Uterus (tissue), 2 donors: ENCODE measurements around the gene FCAR.
"Not testable (repeated sequence)": the region's sequence is repeated elsewhere in the genome, so short reads cannot be mapped to it uniquely, and the experiment has no call there.

Source experiments
- CTCF ChIP-seq, 4 experiments: fragments of 200-600 bp in 2 of 4; fragments of 450-650 bp in 2 of 4; sonication (generic) in 2 of 4; IDR thresholded peaks; one replicate each; pipeline ENCODE4 v1.5.1; 2016 to 2019; ENCODE audit warnings: antibody characterized with exemption in 4 of 4, mild to moderate bottlenecking in 2 of 4, moderate library complexity in 1 of 4
- POLR2A ChIP-seq, 2 donors: fragments of 450-650 bp; IDR thresholded peaks; one replicate each; pipeline ENCODE4 v1.6.1; 2016; ENCODE audit warnings: antibody characterized with exemption in 2 of 2, mild to moderate bottlenecking in 1 of 2, moderate library complexity in 1 of 2

GRCh38 chr19:54939538-54939937 lies 65.5 kb downstream of the FCAR start:
- not testable (repeated sequence) for TF ChIP-seq CTCF, POLR2A (IDR thresholded peaks at IDR 0.05)
